HG03342 (cell line): ENCODE results near the gene ALDH1L1.
"Not testable (repeated sequence)": the region's sequence is repeated elsewhere in the genome, so short reads cannot be mapped to it uniquely, and the experiment has no call there.

ENCODE experiments used
- ATAC-seq: cut with Tn5 transposase; IDR thresholded peaks from one replicate; pipeline ENCODE4 v1.9.1; 2021; ENCODE audit warnings: mild to moderate bottlenecking, moderate library complexity; ENCODE audit not compliant: unreplicated experiment

Gene ALDH1L1

DNA sequence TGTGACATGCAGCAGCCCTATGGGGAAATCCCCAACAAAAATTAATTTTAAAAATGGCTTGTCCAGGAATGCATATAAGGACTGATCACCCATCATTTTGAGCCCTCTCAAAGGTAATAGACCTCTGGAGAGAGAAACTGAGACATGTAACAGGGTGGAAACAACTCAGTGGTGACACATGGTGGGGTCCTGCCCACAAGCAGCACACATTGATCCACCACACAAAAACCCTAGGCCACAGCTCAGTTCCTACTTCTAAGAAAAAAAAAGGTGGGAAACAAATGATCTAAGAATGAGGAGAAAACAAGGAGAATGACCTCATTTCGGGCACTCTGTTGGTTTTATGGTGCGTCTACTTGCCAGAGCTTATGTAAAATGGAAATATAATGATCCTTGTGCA lies 94.5 kb downstream of the ALDH1L1 start:
- no peak for ATAC-seq

- ATAC-seq: no peak
Observed at GRCh38 chr3:126085276-126085675, 95.1 kb downstream of the ALDH1L1 start.

- no peak for ATAC-seq
Observed at GRCh38 chr3:126084768-126085180, 95.6 kb downstream of the ALDH1L1 start.

GRCh38 chr3:126083913-126084767 lies 96.2 kb downstream of the ALDH1L1 start, which contains the start of gene SLC41A3:
TSS of gene SLC41A3 (minus strand) at chr3:126084124. CDS start at chr3:126068219, 15,905 bp downstream.
- ATAC-seq: peak; percentile 92

DNA sequence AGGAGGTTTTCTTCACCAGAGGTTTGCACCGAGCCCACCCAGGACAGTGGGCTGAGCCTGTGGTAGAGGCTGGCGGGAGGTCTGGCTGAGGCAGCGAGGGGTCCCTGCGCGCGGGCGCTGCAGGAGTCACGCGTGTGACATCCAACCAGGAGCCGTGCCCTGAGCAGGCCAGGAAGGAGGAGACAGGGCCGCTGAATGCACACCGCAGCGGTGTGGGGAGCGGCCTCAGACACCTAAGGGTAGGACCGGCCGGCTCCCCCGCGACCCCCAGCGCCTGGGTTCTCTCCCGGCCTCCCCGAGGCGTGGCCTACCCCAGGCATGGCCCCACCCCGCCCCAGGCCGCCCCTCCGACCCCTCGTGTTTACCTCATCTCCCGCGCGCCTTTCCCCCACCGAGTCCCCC lies 96.9 kb downstream of the ALDH1L1 start:
- ATAC-seq: peak; percentile 51

- ATAC-seq: no peak
Observed at GRCh38 chr3:126083138-126083445, 97.3 kb downstream of the ALDH1L1 start.

DNA sequence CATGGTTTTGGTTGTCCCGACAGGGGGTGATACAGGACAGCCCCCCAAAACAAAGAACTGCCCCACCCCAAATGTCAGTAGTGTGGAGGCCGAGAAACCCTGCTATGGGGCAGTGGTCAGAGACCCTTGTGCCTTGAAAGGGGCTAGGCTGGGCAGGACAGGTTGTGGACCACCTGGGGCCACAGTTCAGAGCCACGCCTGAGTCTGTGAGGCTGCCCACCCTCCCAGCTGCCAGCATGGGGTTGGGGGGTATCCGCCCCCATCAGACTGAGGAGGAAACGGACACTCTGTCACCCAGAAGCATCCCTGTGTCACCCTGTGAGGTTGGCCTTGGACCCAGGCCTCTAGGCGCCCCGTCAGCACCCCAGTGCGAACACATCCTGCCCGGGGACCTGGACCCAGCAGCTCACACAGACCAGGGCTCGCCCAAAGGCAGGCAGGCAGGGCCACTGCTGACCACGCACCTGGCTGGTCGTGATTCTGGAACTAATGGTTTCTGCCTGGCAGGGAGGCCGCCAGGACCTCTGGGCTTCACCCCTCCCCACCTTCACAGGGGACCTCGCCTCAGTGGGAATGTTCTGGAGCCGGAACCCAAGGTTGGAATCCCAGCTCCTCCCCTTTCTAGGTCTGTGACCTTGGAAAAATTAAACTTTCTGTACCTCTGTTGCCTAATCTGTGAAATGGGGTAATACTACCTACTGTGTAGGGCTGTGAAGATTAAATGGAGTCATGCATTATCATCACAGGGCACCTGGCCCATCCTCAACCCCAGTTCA lies 97.8 kb downstream of the ALDH1L1 start:
- ATAC-seq: no peak

GRCh38 chr3:126081618-126082361 lies 98.6 kb downstream of the ALDH1L1 start:
- no peak for ATAC-seq

DNA sequence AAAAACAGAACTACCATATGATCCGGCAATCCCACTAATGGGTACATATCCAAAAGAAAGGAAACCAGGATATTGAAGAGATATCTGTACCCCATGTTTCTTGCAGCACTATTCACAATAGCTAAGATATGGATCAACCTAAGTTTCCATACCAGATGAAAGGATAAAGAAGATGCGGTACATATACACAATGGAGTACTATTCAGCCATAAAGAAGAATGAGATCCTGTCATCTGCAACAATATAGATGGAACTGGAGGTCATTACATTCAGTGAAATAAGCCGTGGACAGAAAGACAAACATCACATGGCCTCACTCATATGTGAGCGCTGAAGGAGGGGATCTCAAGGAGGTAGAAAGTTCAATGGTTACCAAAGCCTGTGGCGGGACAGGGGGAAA lies 99.4 kb downstream of the ALDH1L1 start:
- ATAC-seq: no peak

DNA sequence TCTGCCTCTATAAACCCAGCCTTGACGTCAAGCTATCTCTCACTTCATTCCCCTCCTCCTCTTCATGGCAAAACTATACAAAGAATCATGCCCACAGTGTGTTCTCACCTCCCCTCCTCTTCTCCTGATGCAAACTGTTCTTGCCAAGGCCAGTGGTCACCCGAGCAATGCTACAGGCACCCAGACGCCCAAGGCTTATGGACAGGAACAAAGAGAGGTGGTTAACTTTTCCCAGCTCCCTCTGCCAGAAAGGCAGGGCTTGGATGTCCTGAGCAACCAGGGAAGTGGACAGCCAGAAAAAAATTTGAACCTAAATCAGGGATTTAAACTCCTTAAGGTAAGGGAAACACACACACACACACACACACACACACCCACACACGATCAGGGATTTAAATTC lies 101.5 kb downstream of the ALDH1L1 start:
- ATAC-seq: no peak

DNA sequence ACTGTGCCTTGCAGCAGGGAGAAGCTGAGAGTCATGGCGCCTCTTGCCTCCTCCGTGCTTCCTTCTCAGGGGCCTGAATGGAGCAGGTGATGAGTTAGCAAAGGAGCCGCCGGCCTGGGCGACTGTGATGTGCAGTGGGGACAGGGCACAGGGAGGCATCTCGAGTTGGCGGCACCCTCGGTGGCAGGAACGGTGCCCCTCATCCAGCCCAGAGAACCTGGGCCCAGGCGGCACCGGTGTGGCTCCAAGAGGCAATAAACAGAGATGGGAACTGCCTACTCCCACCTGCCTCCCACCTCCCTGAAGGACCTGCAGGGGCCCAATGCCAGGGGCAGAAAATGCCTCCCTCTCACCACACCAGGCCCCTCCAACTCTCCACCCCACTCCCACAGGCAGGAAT lies 102.6 kb downstream of the ALDH1L1 start:
- ATAC-seq: no peak

DNA sequence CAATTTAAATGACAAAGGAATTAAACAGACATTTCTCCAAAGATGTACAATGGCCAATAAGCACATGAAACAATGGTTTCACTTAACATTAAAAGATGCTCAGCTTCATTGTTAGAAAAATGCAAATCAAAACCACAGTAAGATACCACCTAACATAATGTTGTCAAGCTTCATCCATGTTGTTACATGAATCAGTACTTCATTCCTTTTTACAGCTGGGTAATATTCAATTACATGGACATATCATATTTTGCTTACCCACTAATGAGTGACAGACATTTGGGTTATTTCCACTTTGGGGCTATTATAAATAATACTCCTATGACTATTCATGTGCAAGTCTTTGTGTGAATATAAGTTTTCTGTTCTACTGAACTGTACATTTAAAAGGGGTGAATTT lies 104.2 kb downstream of the ALDH1L1 start:
- ATAC-seq: no peak

DNA sequence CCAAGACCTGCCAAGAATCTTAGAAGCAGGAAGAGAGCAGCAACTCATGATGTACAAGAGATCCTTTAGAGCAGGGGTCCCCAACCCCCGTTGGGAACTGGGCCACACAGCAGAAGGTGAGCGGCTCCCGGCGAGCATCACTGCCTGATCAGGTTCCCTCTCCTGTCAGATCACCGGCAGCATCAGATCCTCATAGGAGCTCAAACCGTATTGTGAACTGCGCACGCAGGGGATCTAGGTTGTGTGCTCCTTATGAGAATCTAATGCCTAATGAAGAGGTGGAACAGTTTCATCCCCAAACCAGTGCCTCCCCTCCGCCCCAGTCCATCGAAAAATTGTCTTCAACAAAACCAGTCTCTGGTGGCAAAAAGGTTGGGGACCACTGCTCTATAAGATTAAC lies 110.2 kb downstream of the ALDH1L1 start:
- no peak for ATAC-seq

DNA sequence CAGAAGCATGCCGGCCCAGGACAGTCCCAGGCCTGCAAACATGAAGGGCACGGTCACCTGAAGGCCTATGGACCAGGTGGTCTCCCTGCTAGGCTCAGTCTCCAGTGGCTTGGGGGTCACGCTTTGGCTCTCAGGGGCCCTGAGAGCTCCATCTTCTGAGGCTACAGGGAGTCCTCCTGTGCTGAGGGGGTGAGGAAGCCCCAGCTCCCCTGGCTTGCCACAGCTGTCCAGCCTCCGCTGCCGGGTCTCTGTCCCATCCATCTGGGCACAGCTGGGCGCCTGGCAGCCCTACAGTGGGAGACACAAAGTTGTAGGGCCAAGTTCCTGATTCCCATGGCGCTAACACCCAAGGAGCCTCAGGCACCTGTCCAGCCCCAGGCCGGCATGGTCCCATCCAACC lies 112.4 kb downstream of the ALDH1L1 start:
- ATAC-seq: no peak

GRCh38 chr3:126066676-126067075 lies 113.7 kb downstream of the ALDH1L1 start:
- ATAC-seq: not testable (repeated sequence)

DNA sequence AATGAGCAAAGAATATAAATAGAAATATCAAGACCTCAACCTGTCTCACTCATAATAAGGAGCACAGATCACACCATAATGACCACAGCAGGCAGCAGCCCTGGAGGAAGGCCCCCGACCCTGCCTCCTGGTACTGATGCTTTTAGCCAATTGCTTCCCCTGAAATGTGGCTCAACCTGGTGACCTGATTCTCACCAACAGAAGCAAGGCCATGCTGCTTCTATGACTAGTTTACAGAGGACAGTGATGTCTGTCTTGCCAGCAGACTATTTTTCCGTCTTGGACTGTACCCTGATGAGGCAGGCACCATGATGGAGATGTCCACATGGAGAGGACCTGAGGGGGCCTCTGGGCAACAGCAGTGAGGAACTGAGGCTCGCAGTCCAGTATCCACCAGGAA lies 114.5 kb downstream of the ALDH1L1 start:
- no peak for ATAC-seq

DNA sequence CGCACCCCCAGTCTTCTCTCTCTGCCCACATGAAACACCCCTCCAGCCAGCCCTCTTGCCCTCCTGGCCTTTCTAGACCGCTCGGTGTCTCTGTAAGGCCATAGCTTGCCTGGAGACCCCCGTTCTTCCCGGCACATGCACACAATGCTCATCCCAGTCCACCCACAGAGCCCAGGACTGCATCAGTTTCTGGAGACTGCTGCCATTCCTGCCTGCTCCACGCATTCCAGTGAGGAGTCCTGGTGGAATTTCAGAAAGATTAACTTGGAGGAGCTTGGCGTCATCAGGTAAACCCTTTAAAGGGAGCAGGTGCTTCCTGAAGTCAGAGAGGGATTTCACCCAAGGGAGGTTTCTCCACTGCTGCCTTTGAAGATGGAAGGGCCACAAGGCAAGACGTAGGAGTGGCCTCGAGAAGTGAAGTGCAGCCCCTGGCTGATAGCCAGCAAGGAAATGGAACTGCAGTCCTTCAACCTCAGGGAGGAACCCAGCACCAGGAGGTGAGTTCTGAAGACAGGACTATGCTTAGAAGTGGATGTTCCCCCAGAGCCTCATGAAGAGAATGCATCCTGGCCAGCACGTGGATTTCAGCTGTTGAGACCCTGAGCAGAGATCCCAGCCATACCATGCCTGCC lies 115.6 kb downstream of the ALDH1L1 start:
- no peak for ATAC-seq

DNA sequence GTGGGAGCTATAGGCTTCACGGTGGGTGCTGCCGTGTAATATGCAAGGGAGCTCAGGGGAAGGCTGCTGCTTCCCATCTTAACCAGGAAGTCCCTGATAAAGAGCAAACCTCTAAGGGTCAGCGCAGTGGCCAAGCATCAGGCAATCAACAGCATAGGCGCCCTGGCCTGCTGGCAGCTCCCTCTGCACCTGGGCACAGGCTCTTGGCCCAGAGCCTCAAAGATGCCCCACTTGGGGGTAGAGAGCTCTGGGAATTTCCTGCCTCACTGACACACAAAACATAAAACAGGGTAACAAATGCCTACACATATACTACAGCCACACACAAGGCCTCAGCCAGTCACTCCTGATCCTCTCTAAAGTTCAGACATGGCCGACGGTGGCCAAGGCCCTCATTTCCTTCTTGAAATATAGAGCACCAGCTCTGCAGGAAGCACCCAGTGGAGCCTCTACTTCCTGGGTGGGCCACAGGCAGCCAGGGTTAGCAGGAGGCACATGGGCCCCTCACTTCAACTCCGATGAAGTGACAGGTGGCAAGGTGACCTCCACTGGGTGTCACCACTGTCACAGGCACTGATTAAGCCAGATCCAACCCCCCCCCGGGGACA lies 116.9 kb downstream of the ALDH1L1 start:
- no peak for ATAC-seq

- no peak for ATAC-seq
Observed at GRCh38 chr3:126061301-126062032, 118.9 kb downstream of the ALDH1L1 start.

GRCh38 chr3:126060613-126061145 lies 119.7 kb downstream of the ALDH1L1 start:
- no peak for ATAC-seq
